CD4-positive, CD25-positive, alpha-beta regulatory T cell (primary cell): ENCODE data around the gene TMEM240. TPM values are rescaled to one million over a fixed set of nuclear protein-coding genes. Genes with fewer than 3 reads are reported as not detected.
"Not testable (repeated sequence)": the region's sequence is repeated elsewhere in the genome, so short reads cannot be mapped to it uniquely, and the experiment has no call there.

Experiments used
- ATAC-seq, 2 donors: fragments of 150-1000 bp; cut with Tn5 transposase; one replicate each; pipeline ENCODE4 v1.10.0; 2021; ENCODE audit warnings: low read depth in 2 of 2, moderate number of reproducible peaks in 2 of 2, moderate library complexity in 1 of 2
- DNase-seq, 3 donors: peaks; one replicate each; pipeline versions ENCODE4 v3.0.0 to v3.0.0-alpha.2; 2012 to 2022; ENCODE audit warnings: mixed read lengths in 1 of 3
- H3K27ac ChIP-seq: one replicate; pipeline ENCODE4 v1.7.0; 2013; ENCODE audit warnings: mild to moderate bottlenecking, low read length; ENCODE audit not compliant: insufficient read depth, poor library complexity, severe bottlenecking
- H3K27me3 ChIP-seq: one replicate; pipeline ENCODE4 v1.7.0; 2013; ENCODE audit warnings: low read length; ENCODE audit not compliant: control insufficient read depth, insufficient read depth
- H3K36me3 ChIP-seq: one replicate; pipeline ENCODE4 v1.7.0; 2013; ENCODE audit warnings: mild to moderate bottlenecking, low read length, moderate library complexity; ENCODE audit not compliant: control insufficient read depth, insufficient read depth
- H3K4me1 ChIP-seq: 2 replicates; pipeline ENCODE4 v1.7.0; 2013; ENCODE audit warnings: mild to moderate bottlenecking, low read length; ENCODE audit not compliant: insufficient read depth, control insufficient read depth, poor library complexity, severe bottlenecking
- H3K4me3 ChIP-seq: one replicate; pipeline ENCODE4 v1.7.0; 2013; ENCODE audit warnings: low read depth, mild to moderate bottlenecking, low read length, moderate library complexity
- H3K9me3 ChIP-seq, 2 experiments: 1 replicate in 1 of 2; 2 replicates in 1 of 2; pipeline ENCODE4 v1.7.0; 2013; ENCODE audit warnings: low read length in 2 of 2, mild to moderate bottlenecking in 1 of 2, moderate library complexity in 1 of 2; ENCODE audit not compliant: control insufficient read depth in 2 of 2
- H3K27ac Mint-ChIP-seq, 3 donors: one replicate each; pipeline ENCODE4 v1.8.0; 2020 to 2022; ENCODE audit warnings: mild to moderate bottlenecking in 3 of 3, mixed read lengths in 3 of 3, moderate library complexity in 2 of 3
- H3K27me3 Mint-ChIP-seq: one replicate; pipeline ENCODE4 v1.8.0; 2022; ENCODE audit warnings: mild to moderate bottlenecking, mixed read lengths
- H3K36me3 Mint-ChIP-seq: one replicate; pipeline ENCODE4 v1.8.0; 2020; ENCODE audit warnings: mixed read lengths
- H3K4me1 Mint-ChIP-seq, 4 donors: one replicate each; pipeline ENCODE4 v1.8.0; 2020 to 2022; ENCODE audit warnings: mixed read lengths in 4 of 4, mild to moderate bottlenecking in 1 of 4
- H3K4me3 Mint-ChIP-seq, 4 donors: one replicate each; pipeline ENCODE4 v1.8.0; 2020 to 2022; ENCODE audit warnings: mild to moderate bottlenecking in 4 of 4, mixed read lengths in 4 of 4, moderate library complexity in 3 of 4
- H3K9me3 Mint-ChIP-seq, 7 donors: one replicate each; pipeline ENCODE4 v1.8.0; 2020 to 2022; ENCODE audit warnings: mixed read lengths in 7 of 7, mild to moderate bottlenecking in 3 of 7, moderate library complexity in 2 of 7
- polyA plus RNA-seq, 4 donors: library from polyadenylated mRNA; unstranded; fragments of 300-500 nt; fragmentation: Illumina TruSeq; gene quantifications; one replicate each; pipeline ENCODE4 v1.2.3, GENCODE V29; 2021
- total RNA-seq: library from RNA; stranded (reverse); gene quantifications from one replicate; pipeline ENCODE4 v1.2.3, GENCODE V29; 2022

Gene TMEM240
- total and polyA plus RNA-seq, 5 donors from 2014 or later = not detected

GRCh38 chr1:1487701-1488100, 52.7 kb downstream of the TMEM240 start:
- Mint-ChIP-seq H3K4me1 (no peaks in the 10 kb centered on the region), H3K9me3 (peaks cover 0 to 2% (median 0%) of the 10 kb centered on the region in 7 donors), H3K27ac (peak overlapping the region in 1 of 3 donors; percentile 60), H3K36me3 (peaks cover 7% of the 10 kb centered on the region), H3K27me3 (no peaks in the 10 kb centered on the region), H3K4me3 (no peak overlapping the region)
- Histone ChIP-seq H3K4me1 (no peaks in the 10 kb centered on the region), H3K27me3 (no peaks in the 10 kb centered on the region), H3K36me3 (peaks cover 31% of the 10 kb centered on the region), H3K4me3 (no peak overlapping the region), H3K9me3 (peaks cover 0 to 1% of the 10 kb centered on the region in 2 experiments), H3K27ac (no peak overlapping the region)
- ATAC-seq (no peak), DNase-seq (no peak)

GRCh38 chr1:1485755-1486317, 54.6 kb downstream of the TMEM240 start:
- not testable (repeated sequence) for H3K36me3 Mint-ChIP-seq

GRCh38 chr1:1484976-1485750, 55.3 kb downstream of the TMEM240 start:
- not testable (repeated sequence) for H3K4me3 Mint-ChIP-seq, H3K9me3 ChIP-seq

More at GRCh38 chr1:1485755-1486317, 54.6 kb downstream of the TMEM240 start:
- ATAC-seq, H3K4me3 ChIP-seq, H3K27ac ChIP-seq, H3K27me3 Mint-ChIP-seq, H3K27ac Mint-ChIP-seq, H3K9me3 ChIP-seq, H3K4me3 Mint-ChIP-seq, H3K9me3 Mint-ChIP-seq, H3K27me3 ChIP-seq, DNase-seq, H3K4me1 Mint-ChIP-seq, H3K4me1 ChIP-seq: not testable (repeated sequence)
- peaks cover 23% of the 10 kb centered on the region for H3K36me3 ChIP-seq

More at GRCh38 chr1:1484976-1485750, 55.3 kb downstream of the TMEM240 start:
- H3K9me3 Mint-ChIP-seq, DNase-seq, H3K27ac ChIP-seq, H3K4me1 ChIP-seq, H3K27ac Mint-ChIP-seq, H3K36me3 Mint-ChIP-seq, H3K27me3 Mint-ChIP-seq, H3K27me3 ChIP-seq, H3K4me3 ChIP-seq, H3K4me1 Mint-ChIP-seq, ATAC-seq: not testable (repeated sequence)
- peaks cover 22% of the 10 kb centered on the region for H3K36me3 ChIP-seq

Other genes starting within 250 kb of the TMEM240 start
- 75.5 TPM for gene ACAP3, start 232.7 kb downstream of the TMEM240 start, total RNA-seq
- 1 to 10 TPM; 2.7 to 9.0 (median 4.1) TPM for gene ACAP3, start 232.7 kb downstream of the TMEM240 start, polyA plus RNA-seq
- 18.3 TPM for gene PUSL1, start 232.0 kb downstream of the TMEM240 start, total RNA-seq
- 10 to 100 TPM; 17.7 to 21.0 (median 19.1) TPM for gene PUSL1, start 232.0 kb downstream of the TMEM240 start, polyA plus RNA-seq
- 138 TPM for gene INTS11, start 216.0 kb downstream of the TMEM240 start, total RNA-seq
- gene INTS11, start 216.0 kb downstream of the TMEM240 start, polyA plus RNA-seq = 10 to 100 TPM; 66.2 to 74.0 (median 67.8) TPM
- gene CPTP, start 215.8 kb downstream of the TMEM240 start, total RNA-seq = 27.0 TPM
- 10 to 100 TPM; 21.4 to 40.1 (median 32.6) TPM for gene CPTP, start 215.8 kb downstream of the TMEM240 start, polyA plus RNA-seq
- 2.0 TPM for gene TAS1R3, start 209.3 kb downstream of the TMEM240 start, total RNA-seq
- under 1 TPM in 2 of 4 donors, not detected in 2; 0.06 to 0.11 TPM for gene TAS1R3, start 209.3 kb downstream of the TMEM240 start, polyA plus RNA-seq
- gene DVL1, start 191.2 kb downstream of the TMEM240 start, total RNA-seq = 40.0 TPM
- 1 to 10 TPM in 1 of 4 donors, under 1 TPM in 3; 0.43 to 1.1 (median 0.82) TPM for gene DVL1, start 191.2 kb downstream of the TMEM240 start, polyA plus RNA-seq
- gene MXRA8, start 182.1 kb downstream of the TMEM240 start, total RNA-seq = 0.17 TPM
- gene MXRA8, start 182.1 kb downstream of the TMEM240 start, polyA plus RNA-seq = not detected
- 76.0 TPM for gene AURKAIP1, start 165.4 kb downstream of the TMEM240 start, total RNA-seq
- gene AURKAIP1, start 165.4 kb downstream of the TMEM240 start, polyA plus RNA-seq = 100 to 1,000 TPM; 145 to 190 (median 164) TPM
- 287 TPM for gene CCNL2, start 141.3 kb downstream of the TMEM240 start, total RNA-seq
- gene CCNL2, start 141.3 kb downstream of the TMEM240 start, polyA plus RNA-seq = 10 to 100 TPM; 17.6 to 24.6 (median 21.4) TPM
- gene MRPL20, start 133.3 kb downstream of the TMEM240 start, total RNA-seq = 83.4 TPM
- 100 to 1,000 TPM; 162 to 188 (median 178) TPM for gene MRPL20, start 133.3 kb downstream of the TMEM240 start, polyA plus RNA-seq
- gene ANKRD65, start 119.3 kb downstream of the TMEM240 start, total RNA-seq = not detected
- gene ANKRD65, start 119.3 kb downstream of the TMEM240 start, polyA plus RNA-seq = under 1 TPM in 1 of 4 donors, not detected in 3; 0.14 TPM
- not detected for gene VWA1, start 104.9 kb downstream of the TMEM240 start, total RNA-seq
- not detected for gene VWA1, start 104.9 kb downstream of the TMEM240 start, polyA plus RNA-seq
- 3.4 TPM for gene ATAD3C, start 90.9 kb downstream of the TMEM240 start, total RNA-seq
- gene ATAD3C, start 90.9 kb downstream of the TMEM240 start, polyA plus RNA-seq = 1 to 10 TPM in 3 of 4 donors, under 1 TPM in 1; 0.65 to 4.2 (median 2.3) TPM
- 39.4 TPM for gene ATAD3B, start 68.9 kb downstream of the TMEM240 start, total RNA-seq
- 1 to 10 TPM; 2.3 to 5.2 (median 3.0) TPM for gene ATAD3B, start 68.9 kb downstream of the TMEM240 start, polyA plus RNA-seq
- gene ATAD3A, start 28.5 kb downstream of the TMEM240 start, total RNA-seq = 20.0 TPM
- gene ATAD3A, start 28.5 kb downstream of the TMEM240 start, polyA plus RNA-seq = 1 to 10 TPM; 6.2 to 8.1 (median 7.5) TPM
- gene SSU72, start 34.2 kb upstream of the TMEM240 start, total RNA-seq = 104 TPM
- gene SSU72, start 34.2 kb upstream of the TMEM240 start, polyA plus RNA-seq = 100 to 1,000 TPM; 185 to 279 (median 217) TPM
- 0.96 TPM for gene FNDC10, start 59.5 kb upstream of the TMEM240 start, total RNA-seq
- gene FNDC10, start 59.5 kb upstream of the TMEM240 start, polyA plus RNA-seq = under 1 TPM; 0.21 to 0.37 (median 0.29) TPM
- gene MIB2, start 74.9 kb upstream of the TMEM240 start, total RNA-seq = 58.2 TPM
- 10 to 100 TPM; 15.9 to 20.6 (median 19.0) TPM for gene MIB2, start 74.9 kb upstream of the TMEM240 start, polyA plus RNA-seq
- gene MMP23B, start 91.5 kb upstream of the TMEM240 start, total RNA-seq = 4.1 TPM
- under 1 TPM in 2 of 4 donors, not detected in 2; 0.18 to 0.21 TPM for gene MMP23B, start 91.5 kb upstream of the TMEM240 start, polyA plus RNA-seq
- gene CDK11B, start 118.4 kb upstream of the TMEM240 start, total RNA-seq = 47.2 TPM
- gene CDK11B, start 118.4 kb upstream of the TMEM240 start, polyA plus RNA-seq = 10 to 100 TPM in 1 of 4 donors, 1 to 10 TPM in 3; 9.3 to 11.3 (median 9.7) TPM
- 77.6 TPM for gene SLC35E2B, start 152.2 kb upstream of the TMEM240 start, total RNA-seq
- 10 to 100 TPM; 25.8 to 32.0 (median 30.6) TPM for gene SLC35E2B, start 152.2 kb upstream of the TMEM240 start, polyA plus RNA-seq
- gene CDK11A, start 183.7 kb upstream of the TMEM240 start, total RNA-seq = 212 TPM
- 10 to 100 TPM; 10.2 to 30.4 (median 15.3) TPM for gene CDK11A, start 183.7 kb upstream of the TMEM240 start, polyA plus RNA-seq
- gene NADK, start 237.8 kb upstream of the TMEM240 start, total RNA-seq = 52.6 TPM
- 10 to 100 TPM; 18.7 to 27.1 (median 21.2) TPM for gene NADK, start 237.8 kb upstream of the TMEM240 start, polyA plus RNA-seq